ENCODE results near the gene MMP11.

Gene MMP11

DNA sequence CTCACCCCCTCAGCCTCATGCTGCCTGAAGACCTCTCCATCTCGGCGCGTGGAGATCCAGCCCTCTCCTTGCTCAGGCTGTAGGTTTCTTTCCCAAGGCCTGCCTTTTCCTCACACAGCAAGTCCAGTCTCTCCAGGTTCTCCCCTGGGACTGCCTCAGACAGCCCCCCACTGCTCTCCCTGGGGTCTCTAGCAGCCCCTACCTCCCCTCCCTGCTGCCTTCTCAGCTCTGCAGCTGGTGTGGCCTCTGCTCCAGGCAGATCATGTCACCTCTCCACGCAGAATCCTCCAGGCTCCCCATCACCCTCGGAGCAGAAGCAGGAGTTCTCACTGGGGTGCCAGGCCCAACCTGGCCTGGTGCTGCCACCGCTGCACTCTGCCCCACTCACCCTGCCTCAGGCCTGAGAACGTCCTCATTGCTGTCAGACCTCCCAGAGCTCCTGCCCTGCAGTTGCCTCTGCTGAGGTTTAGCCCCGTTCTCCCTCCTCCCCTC, 29.3 kb downstream of the MMP11 start:
- no peak for DNase-seq (ENCODE audit: low read depth in 2 of 2)

DNA sequence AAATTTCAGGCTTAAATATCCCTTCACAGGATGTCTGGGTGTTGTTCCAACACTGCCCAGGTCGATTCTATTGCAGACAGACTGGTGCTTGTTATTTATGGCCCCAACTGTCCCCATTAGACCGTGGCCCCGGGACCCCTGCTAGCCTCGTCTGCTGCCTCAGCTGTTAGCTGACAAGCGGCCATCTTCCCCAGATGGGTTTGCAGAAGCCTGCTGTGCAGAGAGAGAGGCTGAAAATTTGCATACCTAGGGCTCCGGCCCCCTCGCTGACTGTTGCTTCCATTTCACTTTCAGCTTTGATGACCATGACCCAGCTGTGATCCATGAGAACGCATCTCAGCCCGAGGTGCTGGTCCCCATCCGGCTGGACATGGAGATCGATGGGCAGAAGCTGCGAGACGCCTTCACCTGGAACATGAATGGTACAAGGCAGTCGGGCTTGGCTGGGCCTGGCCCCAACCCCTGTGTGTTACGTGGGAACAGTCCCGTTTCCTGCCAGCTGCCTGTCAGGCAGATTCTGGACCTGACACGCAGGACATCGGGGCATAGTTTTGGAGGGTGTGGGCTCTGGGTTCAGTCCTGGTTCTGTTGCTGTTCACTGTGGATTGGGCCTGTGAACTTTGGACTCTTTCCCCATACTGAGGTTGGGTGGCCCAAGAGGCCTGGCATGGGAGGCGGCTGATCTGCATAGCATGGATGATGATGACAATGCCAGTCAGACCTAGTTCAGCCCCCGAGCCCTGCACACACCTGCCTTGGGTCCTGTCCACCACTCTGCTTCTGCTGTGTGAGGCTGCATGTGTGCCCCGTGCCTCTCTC, 30.6 kb downstream of the MMP11 start:
- DNase-seq (ENCODE audit: low read depth in 2 of 2), result no peak

DNA sequence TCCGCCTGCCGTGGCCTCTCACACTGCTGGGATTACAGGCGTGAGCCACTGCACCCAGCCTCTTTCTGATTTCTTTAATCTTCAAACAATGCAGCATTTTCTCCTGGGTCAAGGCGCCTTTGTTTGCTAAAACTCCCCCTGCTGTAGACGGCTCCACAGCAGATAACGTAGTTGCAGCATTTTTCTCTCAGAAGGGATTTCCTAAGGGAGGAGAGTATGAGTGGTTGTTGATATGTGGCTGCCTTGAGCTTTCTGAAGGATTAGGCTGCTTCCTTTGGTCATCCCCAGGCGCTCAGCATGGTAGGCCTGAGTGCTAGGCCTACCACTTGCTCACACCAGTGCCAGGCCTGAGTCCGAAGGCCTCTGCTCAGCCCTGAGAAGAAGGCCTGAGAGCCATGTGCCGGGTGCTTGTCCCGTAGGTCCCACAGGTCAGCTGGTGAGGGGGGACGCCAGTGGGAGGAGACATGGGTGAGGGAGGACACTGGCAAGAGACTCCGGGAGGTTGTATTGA, 32.2 kb downstream of the MMP11 start:
- no peak for DNase-seq (ENCODE audit: low read depth in 2 of 2)

- no peak for DNase-seq (ENCODE audit: low read depth in 2 of 2)
Observed at GRCh38 chr22:23806837-23807236, 34.2 kb downstream of the MMP11 start.

DNA sequence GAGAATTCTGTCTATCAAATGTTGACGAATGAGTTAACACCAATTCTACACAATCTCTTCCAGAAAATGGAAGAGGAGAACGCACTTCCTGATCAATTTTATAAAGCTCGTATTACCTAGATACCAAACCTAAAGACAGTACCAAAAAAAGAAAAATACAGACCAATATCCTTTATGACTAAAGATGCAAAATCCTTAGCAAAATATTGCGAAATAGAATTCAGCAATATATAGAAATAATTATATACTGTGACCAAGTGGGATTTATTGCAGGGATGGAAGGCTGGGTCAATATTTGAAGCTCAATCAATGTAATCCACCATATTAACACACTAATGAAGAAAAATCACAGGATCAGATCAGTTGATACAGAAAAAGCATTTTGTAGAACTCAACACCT, 39.7 kb downstream of the MMP11 start:
- DNase-seq (ENCODE audit: low read depth in 2 of 2), result no peak

DNA sequence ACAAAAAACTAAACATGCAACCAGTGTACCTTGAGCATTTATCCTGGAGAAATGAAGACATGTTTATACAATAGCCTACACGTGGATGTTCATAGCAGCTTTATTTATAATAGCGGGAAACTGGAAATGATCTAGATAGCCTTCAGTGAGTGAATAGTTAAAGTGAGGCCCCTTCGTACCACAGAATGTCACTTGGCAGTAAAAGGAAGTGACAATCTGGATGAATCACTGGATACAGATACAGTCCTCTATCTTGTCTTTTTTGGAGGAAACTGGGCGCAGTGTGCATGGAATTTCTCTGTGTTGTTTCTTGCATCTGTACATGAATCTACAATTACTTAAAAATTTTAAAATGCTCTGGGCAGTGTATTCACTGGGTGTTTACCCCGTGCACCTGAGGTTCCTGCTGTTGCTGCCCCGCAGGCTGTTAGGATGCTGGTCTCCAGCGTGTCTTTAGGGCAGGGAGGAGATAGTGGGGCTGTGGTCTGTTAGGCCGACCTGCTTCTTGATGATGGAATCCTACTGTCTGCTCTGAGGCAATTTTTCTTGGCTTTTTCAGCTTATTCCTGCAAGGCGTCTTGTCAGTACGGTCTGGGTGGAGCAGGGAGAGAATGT, 43.0 kb downstream of the MMP11 start:
- no peak for DNase-seq (ENCODE audit: low read depth in 2 of 2)

DNA sequence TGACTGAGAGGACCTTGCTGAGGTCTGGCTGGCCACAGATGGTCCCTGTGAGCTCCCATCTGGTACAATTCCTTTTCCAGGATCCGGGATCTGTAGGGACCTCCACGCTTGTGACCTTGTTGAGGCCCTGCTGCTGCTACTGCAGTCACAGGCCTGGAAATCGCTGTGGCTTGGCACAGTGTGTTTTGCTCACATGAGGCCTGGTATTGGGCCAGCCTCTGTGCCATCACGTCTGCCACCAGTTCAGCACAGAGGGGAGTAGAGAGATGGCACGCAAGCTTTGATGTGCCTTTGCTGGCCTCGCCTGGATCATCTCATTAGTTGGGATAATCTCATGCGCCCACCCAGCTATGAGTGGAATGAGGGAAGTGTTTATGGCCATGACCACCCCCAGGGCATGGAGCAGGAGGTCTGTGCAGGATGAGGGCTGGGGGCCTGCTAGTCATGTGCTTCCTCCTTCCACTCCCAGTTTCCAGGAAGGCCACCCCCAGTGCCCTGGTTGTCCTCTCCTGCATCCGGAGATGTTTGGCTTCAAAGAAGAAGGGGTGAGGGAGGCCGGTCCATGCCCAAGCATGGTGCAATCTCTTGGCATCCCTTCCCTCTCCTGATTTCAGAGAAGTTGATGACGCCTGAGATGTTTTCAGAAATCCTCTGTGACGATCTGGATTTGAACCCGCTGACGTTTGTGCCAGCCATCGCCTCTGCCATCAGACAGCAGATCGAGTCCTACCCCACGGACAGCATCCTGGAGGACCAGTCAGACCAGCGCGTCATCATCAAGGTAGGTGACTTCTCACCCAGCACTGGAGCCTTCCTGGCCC, 43.7 kb downstream of the MMP11 start:
- DNase-seq (ENCODE audit: low read depth in 2 of 2), result no peak

DNA sequence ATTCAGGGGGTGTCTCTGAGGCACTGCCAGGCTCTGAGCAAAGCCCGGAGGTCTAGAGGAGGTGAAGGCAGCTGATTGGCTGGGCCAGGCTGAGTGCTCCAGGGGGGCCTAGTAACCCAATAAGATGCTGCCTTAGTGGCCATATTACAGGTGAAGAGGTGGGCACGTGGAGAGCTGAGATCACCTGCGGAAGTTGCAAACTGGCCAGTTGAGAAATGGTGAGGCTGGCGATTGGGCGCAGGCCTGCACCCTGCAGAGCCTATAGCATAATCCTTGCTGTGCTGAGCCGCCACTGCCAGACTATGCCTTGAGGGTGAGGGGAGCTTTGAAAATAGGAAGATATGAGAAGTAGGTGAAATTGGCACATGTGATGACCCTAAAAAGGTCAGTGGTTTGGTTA, 44.5 kb downstream of the MMP11 start:
- DNase-seq (ENCODE audit: low read depth in 2 of 2), result no peak

DNA sequence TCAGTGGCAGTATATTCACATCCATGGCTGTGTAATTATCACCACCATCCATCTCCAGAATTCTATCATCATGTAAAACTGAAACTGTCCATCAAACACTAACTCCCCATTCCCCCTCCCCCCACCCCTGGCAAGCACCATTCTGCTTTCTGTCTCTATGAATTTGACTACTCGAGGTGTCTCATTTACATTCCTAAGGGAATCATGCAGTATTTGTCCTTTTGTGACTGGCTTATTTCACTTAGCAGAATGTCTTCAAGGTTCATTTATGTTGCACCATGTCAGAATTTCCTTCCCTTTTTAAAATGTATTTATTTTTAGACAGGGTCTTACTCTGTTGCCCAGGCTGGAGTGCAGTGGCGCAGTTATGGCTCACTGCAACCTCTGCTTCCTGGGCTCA, 45.9 kb downstream of the MMP11 start:
- DNase-seq (ENCODE audit: low read depth in 2 of 2), result no peak

GRCh38 chr22:23820748-23821211, 48.1 kb downstream of the MMP11 start:
- no peak for DNase-seq (ENCODE audit: low read depth in 2 of 2)

GRCh38 chr22:23822101-23822671, 49.5 kb downstream of the MMP11 start:
- no peak for DNase-seq (ENCODE audit: low read depth in 2 of 2)

DNA sequence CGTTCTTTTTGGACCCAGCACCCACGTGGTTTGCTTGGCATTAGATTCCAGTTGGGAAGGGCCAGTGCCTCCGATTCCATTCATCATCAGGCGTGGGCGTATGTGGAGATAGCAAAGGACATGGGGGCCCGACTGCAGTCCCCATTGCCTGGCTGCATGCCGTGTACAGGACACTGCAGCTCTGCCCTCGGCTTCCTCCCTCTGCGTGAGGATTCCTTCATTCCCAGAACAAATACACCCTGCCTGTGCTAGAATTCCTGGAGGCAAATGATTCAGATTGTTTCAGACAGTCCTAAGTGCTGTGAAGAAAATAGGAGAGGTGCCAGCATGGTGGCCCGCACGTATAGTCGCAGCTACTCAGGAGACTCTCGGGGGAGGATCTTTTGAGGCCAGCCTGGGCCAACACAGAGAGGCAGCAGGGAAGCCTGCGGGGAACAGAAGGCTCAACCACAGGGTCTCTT, 50.7 kb downstream of the MMP11 start:
- no peak for DNase-seq (ENCODE audit: low read depth in 2 of 2)

- DNase-seq (ENCODE audit: low read depth in 2 of 2), result no peak
Observed at GRCh38 chr22:23824476-23825245, 52.0 kb downstream of the MMP11 start.

DNA sequence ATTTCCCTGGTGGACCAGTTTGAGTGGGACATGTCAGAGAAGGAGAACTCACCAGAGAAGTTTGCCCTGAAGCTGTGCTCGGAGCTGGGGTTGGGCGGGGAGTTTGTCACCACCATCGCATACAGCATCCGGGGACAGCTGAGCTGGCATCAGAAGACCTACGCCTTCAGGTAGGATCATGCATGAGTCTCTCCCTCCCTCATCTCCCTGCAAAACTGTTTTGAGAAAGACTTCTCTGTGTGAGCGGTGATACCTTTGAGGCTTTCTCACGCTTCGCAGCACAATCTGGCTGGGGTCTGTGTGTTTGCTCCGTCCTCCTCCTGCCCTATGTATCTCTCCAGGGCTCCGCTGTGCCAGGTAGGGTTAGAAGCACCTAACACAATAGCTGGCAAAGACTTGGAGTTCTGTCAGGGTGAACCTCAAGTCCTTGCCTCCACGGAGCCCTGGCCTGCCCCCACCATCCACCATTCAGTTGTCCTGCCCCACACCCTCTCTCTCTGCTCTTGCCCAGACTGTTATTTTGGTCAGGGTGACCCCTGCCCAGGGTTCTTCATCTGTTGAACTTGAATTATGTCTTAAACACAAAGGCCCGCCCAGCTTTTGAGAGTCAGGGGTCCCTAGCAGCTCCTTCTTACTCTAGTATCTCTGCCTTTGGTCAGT, 52.7 kb downstream of the MMP11 start:
- no peak for DNase-seq (ENCODE audit: low read depth in 2 of 2)

- DNase-seq (ENCODE audit: low read depth in 2 of 2), result no peak
Observed at GRCh38 chr22:23826510-23827350, 54.1 kb downstream of the MMP11 start.

DNA sequence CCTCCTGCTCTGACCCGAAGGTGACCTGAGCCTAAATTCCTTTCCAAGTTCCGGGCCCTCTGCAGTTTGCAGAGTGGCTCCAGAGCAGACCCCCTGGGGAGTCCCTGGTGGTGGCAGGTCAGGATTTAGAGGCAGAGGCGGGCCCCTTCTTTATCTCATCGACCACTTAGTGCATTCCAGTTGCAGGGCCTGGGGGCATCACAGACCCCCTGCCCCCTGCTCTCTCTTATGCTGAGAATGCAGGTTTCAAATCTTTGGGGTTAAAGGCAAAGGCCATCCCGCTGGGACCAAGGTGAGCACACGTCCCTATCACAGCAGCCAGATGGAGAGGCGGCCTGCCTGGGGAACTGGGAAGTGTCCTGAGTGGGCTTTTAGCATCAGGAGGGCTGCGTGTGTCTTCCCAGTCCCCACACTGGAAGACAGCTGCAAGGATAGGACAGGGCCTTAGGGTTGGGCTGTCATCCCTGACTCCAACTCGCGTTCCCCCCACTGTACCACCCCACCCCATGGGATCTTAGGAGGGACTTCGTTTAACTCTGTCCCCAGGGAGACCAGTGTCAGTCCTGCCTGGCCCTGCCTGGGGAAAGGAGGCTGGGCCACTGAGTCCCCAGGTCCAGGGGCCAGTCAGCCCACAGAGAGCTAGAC, 54.8 kb downstream of the MMP11 start:
- DNase-seq (ENCODE audit: low read depth in 2 of 2), result no peak

DNA sequence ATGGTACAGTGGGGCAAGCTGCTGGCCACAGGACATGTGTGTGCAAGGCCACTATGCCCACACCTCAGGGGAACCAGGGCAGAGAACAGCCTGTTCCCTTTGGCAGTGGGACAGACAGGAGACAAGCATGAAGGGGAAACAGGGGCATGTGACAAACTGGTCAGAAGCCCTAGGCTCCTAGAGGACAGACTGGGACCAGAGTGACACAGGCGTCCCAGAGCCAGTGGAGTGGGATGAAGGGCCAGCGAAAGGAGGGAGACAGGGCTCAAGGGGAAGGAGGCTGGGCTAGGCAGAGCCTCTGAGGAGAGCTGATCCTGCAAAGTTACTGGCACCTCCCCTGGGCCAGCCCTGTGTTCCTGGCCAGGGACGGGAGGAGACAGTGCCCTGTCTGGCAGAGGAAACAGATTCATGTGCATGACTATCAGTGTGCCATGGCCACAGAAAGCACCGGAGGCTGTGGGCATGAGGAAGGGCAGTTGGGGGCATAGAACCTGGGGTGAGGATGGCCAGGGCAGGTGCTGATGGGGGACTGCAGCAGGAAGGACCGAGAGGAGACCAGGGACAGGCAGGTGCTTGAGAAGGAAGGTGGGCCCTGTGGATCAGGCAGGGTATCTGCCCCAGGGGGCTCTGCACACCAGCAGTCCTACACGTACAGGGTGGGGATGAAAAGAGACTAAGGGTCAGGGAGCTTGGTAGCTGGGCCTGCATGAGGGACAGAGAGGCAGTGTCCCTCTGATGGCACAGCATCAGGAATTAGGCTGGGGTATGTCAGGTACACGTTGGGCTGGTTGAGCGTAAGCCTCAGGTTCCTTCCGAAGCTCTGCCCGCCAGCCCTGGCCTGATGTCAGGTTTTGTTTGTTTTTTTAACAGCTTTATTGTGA, 56.4 kb downstream of the MMP11 start:
- no peak for DNase-seq (ENCODE audit: low read depth in 2 of 2)

- DNase-seq (ENCODE audit: low read depth in 2 of 2), result no peak
Observed at GRCh38 chr22:23829845-23830372, 57.3 kb downstream of the MMP11 start.
